Dendritic cell treated with granulocyte-macrophage colony-stimulating factor and Interleukin-4, amounts not matched to agents 40 ng/mL and 50 ng/mL, for 4 days (primary cell): ENCODE data around the gene AUNIP.

ENCODE experiments used
- H3K27ac Mint-ChIP-seq: one replicate; pipeline ENCODE4 v1.8.0; 2022; ENCODE audit warnings: mild to moderate bottlenecking, mixed read lengths
- H3K27me3 Mint-ChIP-seq: one replicate; pipeline ENCODE4 v1.8.0; 2022; ENCODE audit warnings: mild to moderate bottlenecking, mixed read lengths
- H3K36me3 Mint-ChIP-seq: one replicate; pipeline ENCODE4 v1.8.0; 2022; ENCODE audit warnings: low read depth, mixed read lengths
- H3K4me1 Mint-ChIP-seq: one replicate; pipeline ENCODE4 v1.8.0; 2022; ENCODE audit warnings: low read depth, mixed read lengths
- H3K4me3 Mint-ChIP-seq: one replicate; pipeline ENCODE4 v1.8.0; 2022; ENCODE audit warnings: mild to moderate bottlenecking, moderate library complexity, mixed read lengths
- H3K9me3 Mint-ChIP-seq: one replicate; pipeline ENCODE4 v1.8.0; 2022; ENCODE audit warnings: mixed read lengths
- intact Hi-C: fragments of 100-400 bp; cut with micrococcal nuclease; formaldehyde crosslinking; loops from one replicate; pipeline ENCODE4 v1.15.0; 2022

Gene AUNIP

GRCh38 chr1:25897754-25898153 lies 38.5 kb upstream of the AUNIP start:
- no peaks in the 10 kb centered on the region for H3K9me3 Mint-ChIP-seq
- no peak overlapping the region for H3K4me3 Mint-ChIP-seq
- intact Hi-C loops, result no loop called here
- H3K36me3 Mint-ChIP-seq, result peaks cover 6% of the 10 kb centered on the region
- no peak overlapping the region for H3K27ac Mint-ChIP-seq
- H3K27me3 Mint-ChIP-seq, result no peaks in the 10 kb centered on the region
- peaks cover 14% of the 10 kb centered on the region for H3K4me1 Mint-ChIP-seq

GRCh38 chr1:25896266-25896665 lies 37.0 kb upstream of the AUNIP start:
- Mint-ChIP-seq H3K27me3 (no peaks in the 10 kb centered on the region), H3K27ac (no peak overlapping the region), H3K4me1 (peaks cover 18% of the 10 kb centered on the region), H3K36me3 (peaks cover 6% of the 10 kb centered on the region), H3K4me3 (no peak overlapping the region), H3K9me3 (no peaks in the 10 kb centered on the region)
- intact Hi-C loops, result no loop called here

GRCh38 chr1:25895365-25895990 lies 36.2 kb upstream of the AUNIP start:
- no peaks in the 10 kb centered on the region for H3K27me3 Mint-ChIP-seq
- no peaks in the 10 kb centered on the region for H3K9me3 Mint-ChIP-seq
- intact Hi-C loops, result loop anchor here (1.0 kb wide), 1 partner anchor 103 kb away; the partner anchor contains the start of gene PAFAH2
- no peak overlapping the region for H3K27ac Mint-ChIP-seq
- H3K36me3 Mint-ChIP-seq, result no peaks in the 10 kb centered on the region
- peaks cover 18% of the 10 kb centered on the region for H3K4me1 Mint-ChIP-seq
- H3K4me3 Mint-ChIP-seq, result no peak overlapping the region

GRCh38 chr1:25893116-25893515 lies 33.9 kb upstream of the AUNIP start:
- Mint-ChIP-seq H3K9me3 (no peaks in the 10 kb centered on the region), H3K27me3 (no peaks in the 10 kb centered on the region), H3K4me1 (peaks cover 17% of the 10 kb centered on the region), H3K36me3 (no peaks in the 10 kb centered on the region), H3K4me3 (no peak overlapping the region), H3K27ac (no peak overlapping the region)
- intact Hi-C loops, result no loop called here

- H3K9me3 Mint-ChIP-seq, result no peaks in the 10 kb centered on the region
- H3K36me3 Mint-ChIP-seq, result no peaks in the 10 kb centered on the region
- intact Hi-C loops, result no loop called here
- H3K27ac Mint-ChIP-seq, result no peak overlapping the region
- H3K4me1 Mint-ChIP-seq, result peaks cover 8% of the 10 kb centered on the region
- no peak overlapping the region for H3K4me3 Mint-ChIP-seq
- no peaks in the 10 kb centered on the region for H3K27me3 Mint-ChIP-seq
Observed at GRCh38 chr1:25891606-25892005, 32.3 kb upstream of the AUNIP start.

- intact Hi-C loops, result no loop called here
- no peaks in the 10 kb centered on the region for H3K9me3 Mint-ChIP-seq
- H3K27me3 Mint-ChIP-seq, result no peaks in the 10 kb centered on the region
- no peaks in the 10 kb centered on the region for H3K36me3 Mint-ChIP-seq
- no peak overlapping the region for H3K4me3 Mint-ChIP-seq
- no peak overlapping the region for H3K27ac Mint-ChIP-seq
- peaks cover 8% of the 10 kb centered on the region for H3K4me1 Mint-ChIP-seq
Observed at GRCh38 chr1:25890239-25891034, 31.2 kb upstream of the AUNIP start.

GRCh38 chr1:25889470-25889869 lies 30.2 kb upstream of the AUNIP start:
- H3K36me3 Mint-ChIP-seq, result no peaks in the 10 kb centered on the region
- intact Hi-C loops, result no loop called here
- H3K27me3 Mint-ChIP-seq, result no peaks in the 10 kb centered on the region
- peaks cover 4% of the 10 kb centered on the region for H3K4me1 Mint-ChIP-seq
- no peak overlapping the region for H3K27ac Mint-ChIP-seq
- H3K4me3 Mint-ChIP-seq, result no peak overlapping the region
- no peaks in the 10 kb centered on the region for H3K9me3 Mint-ChIP-seq

- H3K27ac Mint-ChIP-seq, result no peak overlapping the region
- peaks cover 4% of the 10 kb centered on the region for H3K4me1 Mint-ChIP-seq
- no peaks in the 10 kb centered on the region for H3K27me3 Mint-ChIP-seq
- H3K9me3 Mint-ChIP-seq, result no peaks in the 10 kb centered on the region
- intact Hi-C loops, result no loop called here
- no peaks in the 10 kb centered on the region for H3K36me3 Mint-ChIP-seq
- H3K4me3 Mint-ChIP-seq, result no peak overlapping the region
Observed at GRCh38 chr1:25888426-25888987, 29.2 kb upstream of the AUNIP start.

GRCh38 chr1:25885602-25886001 lies 26.3 kb upstream of the AUNIP start:
- no peaks in the 10 kb centered on the region for H3K27me3 Mint-ChIP-seq
- no peak overlapping the region for H3K27ac Mint-ChIP-seq
- intact Hi-C loops, result no loop called here
- no peaks in the 10 kb centered on the region for H3K4me1 Mint-ChIP-seq
- H3K36me3 Mint-ChIP-seq, result no peaks in the 10 kb centered on the region
- no peak overlapping the region for H3K4me3 Mint-ChIP-seq
- no peaks in the 10 kb centered on the region for H3K9me3 Mint-ChIP-seq

- Mint-ChIP-seq H3K36me3 (no peaks in the 10 kb centered on the region), H3K4me1 (peaks cover 6% of the 10 kb centered on the region), H3K27me3 (peaks cover 5% of the 10 kb centered on the region), H3K4me3 (no peak overlapping the region), H3K27ac (no peak overlapping the region), H3K9me3 (no peaks in the 10 kb centered on the region)
- intact Hi-C loops, result no loop called here
Observed at GRCh38 chr1:25881266-25881665, 22.0 kb upstream of the AUNIP start.

GRCh38 chr1:25880518-25880917 lies 21.3 kb upstream of the AUNIP start:
- intact Hi-C loops, result no loop called here
- Mint-ChIP-seq H3K4me1 (peaks cover 11% of the 10 kb centered on the region), H3K4me3 (no peak overlapping the region), H3K27me3 (peaks cover 10% of the 10 kb centered on the region), H3K9me3 (no peaks in the 10 kb centered on the region), H3K36me3 (no peaks in the 10 kb centered on the region), H3K27ac (no peak overlapping the region)

GRCh38 chr1:25879675-25880074 lies 20.4 kb upstream of the AUNIP start:
- Mint-ChIP-seq H3K27me3 (peaks cover 12% of the 10 kb centered on the region), H3K9me3 (no peaks in the 10 kb centered on the region), H3K27ac (no peak overlapping the region), H3K4me1 (peaks cover 17% of the 10 kb centered on the region), H3K36me3 (no peaks in the 10 kb centered on the region), H3K4me3 (no peak overlapping the region)
- intact Hi-C loops, result no loop called here

- Mint-ChIP-seq H3K4me3 (no peak overlapping the region), H3K9me3 (no peaks in the 10 kb centered on the region), H3K27me3 (peaks cover 12% of the 10 kb centered on the region), H3K27ac (no peak overlapping the region), H3K4me1 (peaks cover 22% of the 10 kb centered on the region), H3K36me3 (no peaks in the 10 kb centered on the region)
- intact Hi-C loops, result no loop called here
Observed at GRCh38 chr1:25878690-25879089, 19.4 kb upstream of the AUNIP start.

- no peak overlapping the region for H3K4me3 Mint-ChIP-seq
- H3K4me1 Mint-ChIP-seq, result peaks cover 38% of the 10 kb centered on the region
- H3K9me3 Mint-ChIP-seq, result no peaks in the 10 kb centered on the region
- peaks cover 12% of the 10 kb centered on the region for H3K27me3 Mint-ChIP-seq
- intact Hi-C loops, result no loop called here
- H3K36me3 Mint-ChIP-seq, result no peaks in the 10 kb centered on the region
- H3K27ac Mint-ChIP-seq, result no peak overlapping the region
Observed at GRCh38 chr1:25877155-25877554, 17.9 kb upstream of the AUNIP start.
